ENCODE results near the gene CANX. TPM values are rescaled to one million over a fixed set of nuclear protein-coding genes. Genes with fewer than 3 reads are reported as not detected.

Gene CANX
- total RNA-seq, 1 experiment from 2014 or later: 538 TPM

GRCh38 chr5:179680014-179680779, 18.6 kb upstream of the CANX start:
- H3K36me3 Mint-ChIP-seq (ENCODE audit: insufficient read depth in 1 of 3, low read depth in 3 of 3): peaks cover 13 to 20% (median 18%) of the 10 kb centered on the region in 3 experiments
- Histone ChIP-seq H3K9me3 (ENCODE audit: control insufficient read depth, low read depth, low read length) (no peaks in the 10 kb centered on the region), H3K23ac (ENCODE audit: insufficient read length, low read depth, low read length) (no peak overlapping the region), H4K5ac (ENCODE audit: insufficient read length, low read depth, low read length) (no peak overlapping the region), H3K23me2 (ENCODE audit: insufficient read length, low read depth, low read length, poor library complexity, severe bottlenecking) (peaks cover 15% of the 10 kb centered on the region), H2AK5ac (ENCODE audit: insufficient read length, low read length) (no peak overlapping the region), H2BK12ac (ENCODE audit: insufficient read length, low read depth, low read length) (no peak overlapping the region), H3K27me3 (ENCODE audit: insufficient read depth, low read length) (no peaks in the 10 kb centered on the region), H3K79me2 (ENCODE audit: insufficient read depth, low read length) (no peaks in the 10 kb centered on the region), H2BK120ac (ENCODE audit: low read depth, low read length, poor library complexity, severe bottlenecking) (no peak overlapping the region), H4K20me1 (ENCODE audit: control insufficient read depth, insufficient read depth, insufficient read length) (no peaks in the 10 kb centered on the region), H3K27ac (ENCODE audit: insufficient read length, low read depth, low read length) (no peak overlapping the region), H3K4ac (ENCODE audit: low read depth, low read length) (no peak overlapping the region), H3K56ac (ENCODE audit: insufficient read length, low read depth, low read length) (no peak overlapping the region), H3T11ph (ENCODE audit: low read length) (no peak overlapping the region), H3K79me1 (ENCODE audit: insufficient read depth, low read depth, low read length, poor library complexity, severe bottlenecking) (no peaks in the 10 kb centered on the region), H3K18ac (ENCODE audit: insufficient read length, low read depth, low read length) (no peak overlapping the region), H3K4me1 (ENCODE audit: insufficient read depth, low read length) (peaks cover 2% of the 10 kb centered on the region; the same call in 1 of the 2 replicates), H3K9ac (ENCODE audit: extremely low read depth, insufficient read length, low read length) (no peak overlapping the region), H2BK5ac (ENCODE audit: insufficient read length, low read length) (no peak overlapping the region), H4K91ac (ENCODE audit: insufficient read length, low read depth, low read length) (no peak overlapping the region), H4K8ac (replicated peaks; ENCODE audit: insufficient read length, low read depth, low read length) (no peak overlapping the region), H3K4me2 (ENCODE audit: insufficient read depth, insufficient read length, low read length) (no peak overlapping the region), H2BK15ac (ENCODE audit: low read depth, low read length) (no peak overlapping the region), H2AFZ (ENCODE audit: low read length) (no peak overlapping the region), H2BK20ac (ENCODE audit: low read depth, low read length, poor library complexity, severe bottlenecking) (no peak overlapping the region), H3K14ac (ENCODE audit: insufficient read depth, low read length) (no peak overlapping the region)
- H3K4me1 Mint-ChIP-seq: peaks cover 15 to 19% of the 10 kb centered on the region in 2 experiments
- no peak for TF ChIP-seq CTCF (conservative IDR thresholded peaks at IDR 0.05)
- no CpG with 5 or more reads among the region's 9 CpGs for WGBS (ENCODE audit: extremely low coverage, insufficient read length, low lambda C conversion rate)
- peaks cover 0 to 4% of the 10 kb centered on the region in 2 experiments; a peak in 2 of 5 replicates for H3K9me3 Mint-ChIP-seq
- DNase-seq: no peak
- peak overlapping the region; percentile 39 to 42; a peak in 4 of 5 replicates for H3K4me3 Mint-ChIP-seq
- peaks cover 4% of the 10 kb centered on the region for H3K27me3 Mint-ChIP-seq (ENCODE audit: low read depth)
- no peak overlapping the region; a peak in 1 of 7 replicates for H3K27ac Mint-ChIP-seq
